Panc1 (cell line): Measurements from ENCODE around the gene CDH23. TPM values are rescaled to one million over a fixed set of nuclear protein-coding genes. Genes with fewer than 3 reads are reported as not detected.
A peak's percentile ranks its signal among the peaks of the same experiment; 100 is the strongest.

Source experiments
- ATAC-seq: fragments of 200-7000 bp; cut with Tn5 transposase; 2 replicates; pipeline ENCODE4 v1.9.1; 2020; ENCODE audit warnings: mild to moderate bottlenecking, moderate library complexity
- BruUV-seq: library from RNA; stranded (reverse); fragments of 400-500 nt; replicated peaks from 2 replicates; lab custom pipeline; 2021; lab: Mats Ljungman, UMichigan
- CTCF ChIA-PET: fragments of 300-600 bp; sonication (Branson Sonifier 250); formaldehyde crosslinking; loops from one replicate; lab custom pipeline; 2022; ENCODE audit warnings: antibody characterized with exemption; lab: Charles Lee
- POLR2A ChIA-PET: fragments of 300-600 bp; sonication (Branson Sonifier 250); formaldehyde crosslinking; loops from one replicate; lab custom pipeline; 2022; ENCODE audit warnings: antibody characterized with exemption; lab: Charles Lee
- DNase-seq: peaks from one replicate; pipeline ENCODE4 v3.0.0-alpha.2; 2010; ENCODE audit warnings: low read depth, low spot score
- H3K27ac ChIP-seq: 2 replicates; pipeline ENCODE4 v1.5.1; 2011; ENCODE audit warnings: mild to moderate bottlenecking, low read length, inconsistent platforms
- H3K27me3 ChIP-seq: fragments of 200-500 bp; sonication (Bioruptor generic); 2 replicates; pipeline ENCODE4 v1.6.0; 2014; ENCODE audit warnings: low read length, inconsistent platforms; ENCODE audit not compliant: control insufficient read depth, insufficient read depth
- H3K36me3 ChIP-seq: fragments of 200-500 bp; sonication (Bioruptor generic); 2 replicates; pipeline ENCODE4 v1.5.1; 2014; ENCODE audit warnings: inconsistent platforms, mild to moderate bottlenecking, low read length, moderate library complexity; ENCODE audit not compliant: control insufficient read depth, insufficient read depth
- H3K4me1 ChIP-seq: 2 replicates; pipeline ENCODE4 v1.5.1; 2011; ENCODE audit warnings: inconsistent platforms, mild to moderate bottlenecking, low read length, moderate library complexity; ENCODE audit not compliant: control insufficient read depth, insufficient read depth
- H3K4me3 ChIP-seq, 2 experiments: 2 replicates each; pipeline ENCODE4 v1.5.1; 2011 to 2012; ENCODE audit warnings: low read depth in 2 of 2, low read length in 2 of 2, mild to moderate bottlenecking in 2 of 2, inconsistent platforms in 1 of 2, moderate library complexity in 1 of 2
- H3K9me3 ChIP-seq: fragments of 200-500 bp; sonication (Bioruptor generic); 2 replicates; pipeline ENCODE4 v1.5.1; 2014; ENCODE audit warnings: low read depth, mild to moderate bottlenecking, inconsistent platforms, low read length, moderate library complexity; ENCODE audit not compliant: control insufficient read depth, insufficient read depth
- CTCF ChIP-seq: fragments of 450-650 bp; IDR thresholded peaks from 2 replicates; pipeline ENCODE4 v1.5.1; 2017; ENCODE audit warnings: mild to moderate bottlenecking
- POLR2AphosphoS5 ChIP-seq: IDR thresholded peaks from 2 replicates; pipeline ENCODE4 v1.6.1; 2012; ENCODE audit warnings: mild to moderate bottlenecking, low read depth, low read length, moderate library complexity
- SIN3A ChIP-seq: IDR thresholded peaks from 2 replicates; pipeline ENCODE4 v1.6.1; 2012; ENCODE audit warnings: low read depth, mild to moderate bottlenecking, low read length, moderate library complexity, borderline replicate concordance; ENCODE audit not compliant: insufficient read depth
- TCF7L2 ChIP-seq: IDR thresholded peaks from 2 replicates; pipeline ENCODE4 v1.6.1; 2011; ENCODE audit warnings: mild to moderate bottlenecking, low read depth, low read length, inconsistent platforms
- in situ Hi-C: cut with HindIII; loops from 2 replicates; pipeline ENCODE4 v1.10.0; 2016; ENCODE audit warnings: low sequenced_read_pairs, low pct_unique_long_range_greater_than_20kb
- intact Hi-C: fragments of 100-400 bp; cut with micrococcal nuclease; formaldehyde crosslinking; loops from one replicate; pipeline ENCODE4 v1.10.0; 2022; ENCODE audit not compliant: unreplicated experiment
- total RNA-seq: library from RNA; stranded (reverse); gene quantifications from one replicate; pipeline ENCODE4 v1.2.1, GENCODE V29; 2021; ENCODE audit not compliant: unreplicated experiment
- TF ChIP-seq, protein P1 (sequence below), 2 experiments: IDR thresholded peaks; 2 replicates each; pipeline ENCODE4 v1.6.1; 2011 to 2012; ENCODE audit warnings: low read depth in 2 of 2, control low read depth in 1 of 2, low read length in 1 of 2, mild to moderate bottlenecking in 1 of 2, moderate library complexity in 1 of 2; ENCODE audit not compliant: insufficient read depth in 1 of 2

Gene CDH23
- total RNA-seq, 1 experiment from 2014 or later = 2.7 TPM

DNA sequence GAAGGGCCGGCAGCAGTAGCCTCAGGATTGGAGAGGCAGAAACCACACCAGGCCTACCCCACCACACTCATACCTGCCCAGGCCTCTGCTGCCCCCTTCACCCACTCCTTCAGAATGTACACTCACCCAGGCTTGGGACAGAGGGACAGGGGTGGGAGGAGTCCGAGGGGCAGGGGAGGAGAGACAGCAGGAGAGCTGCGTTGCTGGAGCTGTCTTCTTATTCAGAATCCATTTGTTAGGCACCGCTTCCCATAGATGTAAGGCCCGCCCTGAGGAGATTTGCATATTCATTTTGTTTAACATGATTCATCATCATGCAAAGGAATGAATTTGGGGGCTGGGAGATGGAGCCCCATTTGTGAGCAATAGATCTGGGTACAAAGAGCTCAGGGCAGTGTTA is 156.7 kb downstream of the CDH23 start:
- no peak for TF ChIP-seq TCF7L2
- no peak for TF ChIP-seq SIN3A
- TF ChIP-seq, protein P1, sequence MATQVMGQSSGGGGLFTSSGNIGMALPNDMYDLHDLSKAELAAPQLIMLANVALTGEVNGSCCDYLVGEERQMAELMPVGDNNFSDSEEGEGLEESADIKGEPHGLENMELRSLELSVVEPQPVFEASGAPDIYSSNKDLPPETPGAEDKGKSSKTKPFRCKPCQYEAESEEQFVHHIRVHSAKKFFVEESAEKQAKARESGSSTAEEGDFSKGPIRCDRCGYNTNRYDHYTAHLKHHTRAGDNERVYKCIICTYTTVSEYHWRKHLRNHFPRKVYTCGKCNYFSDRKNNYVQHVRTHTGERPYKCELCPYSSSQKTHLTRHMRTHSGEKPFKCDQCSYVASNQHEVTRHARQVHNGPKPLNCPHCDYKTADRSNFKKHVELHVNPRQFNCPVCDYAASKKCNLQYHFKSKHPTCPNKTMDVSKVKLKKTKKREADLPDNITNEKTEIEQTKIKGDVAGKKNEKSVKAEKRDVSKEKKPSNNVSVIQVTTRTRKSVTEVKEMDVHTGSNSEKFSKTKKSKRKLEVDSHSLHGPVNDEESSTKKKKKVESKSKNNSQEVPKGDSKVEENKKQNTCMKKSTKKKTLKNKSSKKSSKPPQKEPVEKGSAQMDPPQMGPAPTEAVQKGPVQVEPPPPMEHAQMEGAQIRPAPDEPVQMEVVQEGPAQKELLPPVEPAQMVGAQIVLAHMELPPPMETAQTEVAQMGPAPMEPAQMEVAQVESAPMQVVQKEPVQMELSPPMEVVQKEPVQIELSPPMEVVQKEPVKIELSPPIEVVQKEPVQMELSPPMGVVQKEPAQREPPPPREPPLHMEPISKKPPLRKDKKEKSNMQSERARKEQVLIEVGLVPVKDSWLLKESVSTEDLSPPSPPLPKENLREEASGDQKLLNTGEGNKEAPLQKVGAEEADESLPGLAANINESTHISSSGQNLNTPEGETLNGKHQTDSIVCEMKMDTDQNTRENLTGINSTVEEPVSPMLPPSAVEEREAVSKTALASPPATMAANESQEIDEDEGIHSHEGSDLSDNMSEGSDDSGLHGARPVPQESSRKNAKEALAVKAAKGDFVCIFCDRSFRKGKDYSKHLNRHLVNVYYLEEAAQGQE (IDR thresholded peaks at IDR 0.05; ENCODE audit: insufficient read depth in 1 of 2, low read depth in 2 of 2, low read length in 1 of 2) = no peak
- no peak for TF ChIP-seq CTCF
- TF ChIP-seq POLR2AphosphoS5 = no peak
- Histone ChIP-seq H3K27ac (no peak overlapping the region), H3K36me3 (no peaks in the 10 kb centered on the region), H3K4me1 (no peaks in the 10 kb centered on the region), H3K4me3 (no peak overlapping the region), H3K27me3 (peaks cover 6% of the 10 kb centered on the region), H3K9me3 (no peaks in the 10 kb centered on the region)
- ATAC-seq (peak; percentile 29; the same call in 1 of the 2 replicates), DNase-seq (no peak)
- intact Hi-C loops = no loop called here
- no TSS peak for BruUV-seq
- in situ Hi-C loops = no loop called here
- POLR2A ChIA-PET = interaction anchor here (0.6 kb wide), 2 partner anchors 17 to 53 kb away, joined by 3 to 25 read pairs; no protein-coding TSS in a partner anchor
- CTCF ChIA-PET = interaction anchor here (1.2 kb wide), 1 partner anchor 17 kb away, joined by 3 read pairs; no protein-coding TSS in a partner anchor

GRCh38 chr10:71554671-71555070 is 158.0 kb downstream of the CDH23 start:
- H3K4me3 ChIP-seq = no peak overlapping the region
- ChIA-PET POLR2A (interaction anchor here (0.7 kb wide), 1 partner anchor 13 kb away, joined by 5 read pairs; no protein-coding TSS in a partner anchor), CTCF (no interaction called here)
- BruUV-seq = no TSS peak
- no peaks in the 10 kb centered on the region for H3K4me1 ChIP-seq
- ATAC-seq = no peak
- H3K9me3 ChIP-seq = no peaks in the 10 kb centered on the region
- peaks cover 8% of the 10 kb centered on the region for H3K27me3 ChIP-seq
- in situ Hi-C loops (no loop called here), intact Hi-C loops (no loop called here)
- no peak for DNase-seq
- TF ChIP-seq POLR2AphosphoS5 (no peak), TCF7L2 (no peak), CTCF (no peak), SIN3A (no peak)
- TF ChIP-seq, protein P1 (IDR thresholded peaks at IDR 0.05; ENCODE audit: insufficient read depth in 1 of 2, low read depth in 2 of 2, low read length in 1 of 2) = no peak
- H3K27ac ChIP-seq = no peak overlapping the region
- no peaks in the 10 kb centered on the region for H3K36me3 ChIP-seq
